Stimulated activated CD4-positive, alpha-beta T cell treated with anti-CD3 and anti-CD28 coated beads, TNF-alpha, amount 100 ng/mL, for 24 hours (primary cell): Measurements from ENCODE around the gene FBXL20.
"Not testable (repeated sequence)": the region's sequence is repeated elsewhere in the genome, so short reads cannot be mapped to it uniquely, and the experiment has no call there.

Experiments used
- DNase-seq, 3 experiments: peaks; one replicate each; pipeline ENCODE4 v3.0.0-alpha.2; 2020; ENCODE audit warnings: low read depth in 3 of 3

FBXL20 gene

DNA sequence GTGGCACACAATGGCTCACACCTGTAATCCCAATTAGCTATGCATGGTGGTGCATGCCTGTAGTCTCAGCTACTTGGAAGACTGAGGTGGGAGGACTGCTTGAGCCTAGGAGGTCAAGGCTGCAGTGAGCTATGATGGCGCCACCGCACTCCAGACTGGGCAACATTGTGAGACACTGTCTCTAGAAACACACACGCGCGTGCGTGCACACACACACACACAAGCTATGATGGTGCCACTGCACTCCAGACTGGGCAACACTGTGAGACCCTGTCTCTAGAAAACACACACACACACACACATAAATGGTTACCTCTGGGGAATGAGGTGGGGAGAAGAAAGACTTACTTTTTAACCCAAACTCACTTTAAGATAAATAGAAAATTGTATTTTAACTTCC, 16.4 kb downstream of the FBXL20 start:
- no peak for DNase-seq

DNA sequence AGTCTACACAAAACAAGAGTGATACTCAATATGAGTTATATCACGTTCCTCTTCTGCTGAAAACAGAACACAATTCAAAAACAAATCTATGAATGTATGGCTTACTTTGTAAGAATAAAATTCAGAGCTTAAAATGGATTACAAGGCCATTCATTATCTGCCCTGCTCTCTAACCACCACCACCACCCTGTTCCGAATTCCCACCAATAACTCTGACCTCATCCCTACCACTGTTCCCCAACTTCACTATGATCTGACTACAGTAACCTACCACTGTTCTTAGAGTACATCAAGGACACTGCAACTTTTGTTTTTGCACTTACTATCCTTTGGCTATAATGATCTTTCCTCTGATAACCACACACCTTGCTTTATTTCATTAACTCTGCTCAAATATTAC, 21.3 kb downstream of the FBXL20 start:
- DNase-seq, result no peak

DNA sequence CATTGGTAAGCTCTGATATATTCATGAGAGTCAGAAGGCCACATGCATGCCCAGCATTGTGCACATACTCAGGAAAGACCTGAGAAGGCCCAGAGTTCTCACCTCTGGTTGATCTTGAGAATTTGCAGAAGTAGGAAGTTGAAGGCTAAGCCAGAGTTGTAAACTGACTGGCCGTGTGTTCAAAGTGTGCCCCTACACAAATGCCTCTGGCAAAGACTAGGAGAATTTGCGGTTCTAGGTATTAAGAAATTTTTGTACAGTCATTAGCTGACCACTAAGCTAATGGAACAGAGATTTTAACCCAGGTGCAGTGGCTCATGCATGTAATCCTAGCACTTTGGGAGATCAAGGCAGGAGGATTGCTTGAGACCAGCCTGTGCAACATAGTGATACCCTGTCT, 25.0 kb downstream of the FBXL20 start:
- DNase-seq, result no peak

DNA sequence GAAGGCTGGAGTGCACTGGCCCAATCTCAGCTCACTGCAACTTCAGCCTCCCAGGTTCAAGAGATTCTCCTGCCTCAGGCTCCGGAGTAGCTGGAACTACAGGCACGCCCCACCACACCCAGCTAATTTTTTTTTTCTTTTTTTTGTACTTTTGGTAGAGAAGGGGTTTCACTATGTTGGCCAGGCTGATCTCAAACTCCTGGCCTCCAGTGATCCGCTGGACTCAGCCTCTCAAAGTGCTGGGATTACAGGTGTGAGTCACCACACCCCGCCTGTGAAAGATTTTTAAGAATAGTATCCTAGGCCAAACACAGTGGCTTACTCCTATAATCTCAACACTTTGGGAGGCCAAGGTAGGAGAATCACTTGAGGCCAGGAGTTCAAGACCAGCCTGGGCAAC, 33.6 kb downstream of the FBXL20 start:
- not testable (repeated sequence) for DNase-seq

DNA sequence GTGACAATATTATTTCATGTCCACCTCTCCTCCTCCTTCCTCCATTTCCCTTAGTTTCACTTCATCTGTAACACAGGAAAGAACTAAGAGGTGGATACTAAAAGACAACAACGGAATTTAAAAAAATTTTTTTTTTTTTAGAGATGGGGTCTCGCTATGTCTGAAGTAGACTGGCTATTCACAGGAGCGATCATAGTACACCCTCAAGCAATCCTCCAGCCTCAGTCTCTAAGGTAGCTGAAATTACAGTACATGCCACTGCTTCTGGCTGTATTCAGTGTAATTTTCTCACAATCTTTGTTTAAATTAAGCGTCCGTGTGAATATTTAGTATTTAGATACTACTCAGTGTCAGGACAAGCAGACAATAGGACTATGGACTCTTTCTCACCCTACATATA, 35.6 kb downstream of the FBXL20 start:
- DNase-seq, result no peak

DNA sequence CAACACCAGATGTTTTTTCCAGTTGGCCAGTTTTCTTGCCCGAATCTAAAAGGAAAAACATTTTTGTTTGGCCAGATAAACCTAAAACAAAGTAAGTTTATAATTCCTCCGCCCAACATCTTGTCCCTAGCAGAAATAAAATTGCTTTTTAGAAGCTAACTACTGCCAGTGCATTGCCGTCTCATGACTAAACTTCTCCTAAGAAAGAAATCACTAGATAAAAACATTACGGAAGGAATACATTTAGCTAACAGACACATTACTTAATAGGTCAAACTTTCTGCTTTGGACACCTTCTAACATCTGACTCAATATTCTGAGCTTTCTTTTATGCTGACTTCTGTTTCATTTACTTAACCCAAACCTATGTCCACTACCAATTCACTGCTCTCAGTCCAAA, 36.2 kb downstream of the FBXL20 start:
- DNase-seq, result no peak

DNA sequence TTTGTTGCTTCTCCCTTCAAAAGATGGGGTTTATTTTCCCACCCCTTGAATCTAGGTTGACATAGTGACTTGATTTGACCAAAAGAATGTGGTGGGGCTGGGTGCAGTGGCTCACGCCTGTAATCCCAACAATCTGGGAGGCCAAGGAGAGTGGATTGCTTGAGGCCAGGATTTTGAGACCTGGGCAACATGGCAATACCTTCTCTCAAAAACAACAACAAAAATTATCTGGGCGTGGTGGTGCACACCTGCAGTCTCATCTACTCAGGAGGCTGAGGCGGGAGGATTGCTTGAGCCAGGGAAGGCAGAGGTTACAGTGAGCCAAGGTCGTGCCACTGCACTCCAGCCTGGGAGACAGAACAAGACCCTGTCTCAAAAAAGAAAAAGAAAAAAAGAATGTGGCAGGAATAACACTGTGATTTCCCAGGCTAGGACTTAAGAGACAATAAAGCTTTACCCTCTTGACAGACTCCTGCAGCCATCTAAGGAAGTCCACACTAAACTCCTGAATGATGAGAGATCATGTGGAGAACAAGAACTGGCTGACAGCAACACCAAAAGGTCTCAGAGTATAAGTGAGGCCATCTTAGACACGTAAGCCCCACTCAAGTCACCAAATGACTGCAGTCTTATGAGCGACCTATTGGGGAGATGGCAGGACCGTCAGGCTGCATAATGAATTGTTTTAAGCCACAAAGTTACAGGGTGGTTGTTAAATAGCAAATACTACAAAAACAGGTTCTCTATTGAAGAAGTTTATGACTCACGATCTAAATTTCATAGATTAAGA, 37.0 kb downstream of the FBXL20 start:
- no peak for DNase-seq

DNA sequence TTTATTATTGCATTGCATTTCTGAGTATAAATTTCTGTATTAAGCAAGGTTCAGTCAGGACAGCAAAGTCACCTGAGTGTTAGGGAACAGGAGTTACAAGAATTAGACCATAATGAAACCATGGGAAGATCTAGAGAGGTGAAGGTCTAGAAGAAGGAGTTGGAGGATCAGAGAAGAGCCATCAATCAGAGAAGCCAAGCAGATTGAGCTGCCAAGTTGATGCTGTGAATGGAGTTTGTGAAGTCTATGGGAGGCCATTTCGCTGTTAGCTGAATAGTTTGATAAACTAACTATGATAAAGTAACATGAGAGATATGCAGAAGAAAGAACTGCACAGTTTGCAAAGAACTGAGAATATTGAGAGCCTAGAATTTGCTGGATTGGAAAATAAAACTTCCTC, 40.4 kb downstream of the FBXL20 start:
- DNase-seq, result no peak

DNA sequence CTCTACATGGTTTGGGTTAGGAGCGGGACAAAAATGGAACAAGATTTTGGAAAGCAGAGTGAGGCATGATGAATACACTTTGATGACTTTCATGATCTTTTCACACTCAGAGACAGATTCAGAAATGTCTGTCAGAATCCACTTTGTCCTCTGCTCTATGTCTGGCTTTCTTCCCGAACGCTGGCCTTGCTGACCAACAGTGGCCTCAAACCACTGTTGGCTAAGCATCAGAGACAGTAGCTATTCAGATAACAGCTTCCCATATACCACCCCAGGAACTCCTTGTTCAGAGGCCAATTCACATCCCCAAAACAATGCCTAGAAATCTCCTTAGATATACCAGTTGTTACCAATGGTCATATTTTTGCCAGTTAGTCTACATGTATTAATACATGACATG, 40.9 kb downstream of the FBXL20 start:
- no peak for DNase-seq

DNA sequence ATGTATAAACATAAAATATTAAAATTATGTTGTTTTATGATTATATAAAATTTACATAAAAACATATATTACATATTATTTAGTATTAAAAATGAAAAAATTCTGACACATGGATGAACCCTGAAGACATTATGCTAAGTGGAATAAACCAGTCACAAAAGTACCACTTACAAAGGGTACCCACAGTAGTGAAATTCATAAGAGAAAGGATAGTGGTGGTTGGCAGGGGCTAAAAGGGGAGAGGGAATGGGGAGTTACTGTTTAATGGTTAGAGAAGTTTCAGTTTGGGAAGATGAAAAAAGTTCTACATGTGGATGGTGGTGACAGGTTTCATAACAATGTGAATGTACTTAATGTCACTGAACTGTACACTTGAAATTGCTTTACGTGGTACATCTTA, 41.4 kb downstream of the FBXL20 start:
- no peak for DNase-seq

DNA sequence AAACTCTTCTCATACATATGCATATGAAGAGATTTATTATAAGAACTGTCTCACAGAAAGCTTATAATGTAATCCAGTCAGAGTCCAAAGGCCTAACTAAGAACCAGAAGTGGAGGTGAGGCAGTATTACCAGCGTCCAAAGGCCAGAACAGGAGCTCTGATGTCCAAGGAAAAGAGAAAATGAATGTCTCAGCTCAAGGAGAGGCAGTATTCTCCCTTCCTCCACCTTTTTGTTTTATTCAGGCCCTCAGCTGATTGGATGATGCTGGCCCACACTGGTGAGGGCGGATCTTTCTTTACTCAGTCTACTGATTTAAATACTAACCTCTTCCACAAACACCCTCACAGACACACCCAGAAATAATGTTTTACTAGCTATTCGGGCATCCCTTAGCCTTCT, 43.4 kb downstream of the FBXL20 start:
- no peak for DNase-seq

DNA sequence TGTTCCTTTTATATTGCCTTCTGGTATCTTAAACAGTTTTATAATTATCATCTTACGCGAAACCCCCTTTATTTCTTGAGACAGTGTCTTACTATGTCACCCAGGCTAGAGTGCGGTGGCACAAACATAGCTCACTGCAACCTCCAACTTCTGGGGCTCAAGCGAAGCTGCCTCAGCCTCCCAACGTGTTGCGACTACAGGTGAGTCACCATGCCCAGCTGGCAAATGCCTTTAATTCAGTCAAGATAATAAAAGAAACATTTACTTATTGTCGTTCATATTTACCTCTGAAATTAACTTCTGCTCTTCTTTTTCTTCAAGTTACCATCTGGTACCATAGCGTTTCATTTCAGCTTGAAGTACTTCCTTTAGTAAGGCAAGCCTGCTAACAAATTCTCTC, 43.9 kb downstream of the FBXL20 start:
- DNase-seq, result no peak

DNA sequence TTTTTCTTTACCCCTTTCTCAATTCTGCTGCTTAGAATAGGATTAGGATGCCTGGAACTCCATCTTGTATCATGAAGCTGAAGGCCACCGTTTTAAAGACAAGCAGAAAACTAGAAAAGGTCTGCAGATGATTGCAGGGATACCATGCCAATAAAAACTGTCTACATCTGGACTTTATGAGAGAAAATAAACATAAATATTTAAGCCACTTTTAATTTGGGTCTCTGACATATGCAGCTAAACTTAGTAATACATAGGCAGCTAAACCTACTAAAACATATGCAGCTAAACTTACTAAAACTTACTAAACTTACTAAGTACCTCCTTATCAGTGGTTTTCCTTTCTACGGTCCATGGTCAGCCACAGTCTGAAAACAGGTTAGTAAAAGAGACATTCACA, 48.4 kb downstream of the FBXL20 start:
- no peak for DNase-seq

DNA sequence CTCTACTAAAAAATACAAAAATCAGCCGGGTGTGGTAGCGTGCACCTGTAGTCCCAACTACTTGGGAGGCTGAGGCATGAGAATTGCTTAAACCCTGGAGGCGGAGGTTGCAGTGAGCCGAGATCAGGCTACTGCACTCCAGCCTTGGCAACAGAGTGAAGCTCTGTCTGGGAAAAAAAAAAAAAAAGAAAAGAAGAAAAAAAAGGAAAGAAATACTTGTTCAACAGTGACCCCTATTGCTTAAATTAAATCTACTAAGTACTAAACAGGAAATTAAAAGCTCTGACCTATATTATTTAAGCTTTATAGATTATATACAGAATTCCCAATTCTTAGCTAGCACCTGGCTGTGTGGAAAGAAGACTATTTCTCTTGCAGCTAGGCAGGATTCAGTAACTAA, 48.9 kb downstream of the FBXL20 start:
- DNase-seq, result no peak

DNA sequence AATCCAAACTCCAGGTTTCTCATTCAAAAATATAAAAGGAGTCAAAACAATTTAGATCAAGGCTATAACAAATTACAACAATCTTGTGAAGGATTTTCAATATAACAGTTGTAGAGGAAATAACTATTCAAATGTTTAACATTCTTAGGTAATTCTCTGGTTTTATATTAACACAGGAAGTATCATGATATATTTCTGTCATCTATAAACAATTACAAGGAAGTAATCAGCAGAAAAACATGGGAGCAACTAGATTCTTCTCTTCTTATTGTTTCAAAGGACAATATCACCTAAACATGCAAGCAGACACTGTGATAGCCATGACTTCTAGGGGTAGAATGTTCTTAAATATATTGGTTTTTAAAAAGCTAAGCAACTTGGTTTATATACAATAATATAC, 49.9 kb downstream of the FBXL20 start:
- no peak for DNase-seq

DNA sequence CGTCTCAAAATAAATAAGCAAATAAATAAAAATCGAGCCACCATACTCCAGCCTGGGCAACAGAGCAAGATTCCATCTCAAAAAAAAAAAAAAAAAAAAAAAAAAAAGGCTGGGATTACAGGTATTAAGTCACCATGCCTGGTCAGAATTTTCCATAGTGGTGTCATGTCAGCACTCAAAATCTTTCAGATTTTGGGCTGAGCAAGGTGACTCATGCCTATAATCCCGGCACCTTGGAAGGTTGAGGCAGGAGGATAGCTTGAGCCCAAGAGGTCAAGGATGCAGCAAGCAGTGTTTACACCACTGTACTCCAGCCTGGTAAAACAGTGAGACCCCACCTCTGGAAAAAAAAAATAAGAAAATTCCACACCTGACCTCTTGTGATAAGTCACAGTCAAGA, 52.2 kb downstream of the FBXL20 start:
- DNase-seq, result no peak

DNA sequence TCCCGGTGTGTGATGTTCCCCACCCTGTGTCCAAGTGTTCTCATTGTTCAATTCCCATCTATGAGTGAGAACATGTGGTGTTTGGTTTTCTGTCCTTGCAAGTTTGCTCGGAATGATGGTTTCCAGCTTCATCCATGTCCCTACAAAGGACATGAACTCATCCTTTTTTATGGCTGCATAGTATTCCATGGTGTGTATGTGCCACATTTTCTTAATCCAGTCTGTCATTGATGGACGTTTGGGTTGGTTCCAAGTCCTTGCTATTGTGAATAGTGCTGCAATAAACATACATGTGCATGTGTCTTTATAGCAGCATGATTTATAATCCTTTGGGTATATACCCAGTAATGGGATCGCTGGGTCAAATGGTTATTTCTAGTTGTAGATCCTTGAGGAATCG, 54.6 kb downstream of the FBXL20 start:
- not testable (repeated sequence) for DNase-seq

DNA sequence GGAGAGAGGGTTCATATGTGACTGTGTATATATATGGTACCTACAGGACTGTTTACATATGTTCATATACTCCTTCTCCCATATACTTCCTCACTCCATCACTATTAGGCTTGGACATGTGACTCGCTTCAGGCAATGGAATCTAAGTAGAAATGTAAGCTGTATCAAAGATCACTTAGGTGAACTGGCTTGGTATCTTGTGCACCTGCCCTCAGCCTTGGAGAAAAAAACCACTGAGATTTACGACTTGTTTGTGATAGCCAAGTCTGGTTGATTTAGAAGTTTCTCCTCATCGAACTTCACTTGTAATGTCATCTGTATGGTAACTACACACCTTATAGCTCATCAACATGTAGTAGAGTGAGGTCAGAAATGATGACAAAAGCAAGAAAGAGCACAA, 59.9 kb downstream of the FBXL20 start:
- DNase-seq, result no peak

DNA sequence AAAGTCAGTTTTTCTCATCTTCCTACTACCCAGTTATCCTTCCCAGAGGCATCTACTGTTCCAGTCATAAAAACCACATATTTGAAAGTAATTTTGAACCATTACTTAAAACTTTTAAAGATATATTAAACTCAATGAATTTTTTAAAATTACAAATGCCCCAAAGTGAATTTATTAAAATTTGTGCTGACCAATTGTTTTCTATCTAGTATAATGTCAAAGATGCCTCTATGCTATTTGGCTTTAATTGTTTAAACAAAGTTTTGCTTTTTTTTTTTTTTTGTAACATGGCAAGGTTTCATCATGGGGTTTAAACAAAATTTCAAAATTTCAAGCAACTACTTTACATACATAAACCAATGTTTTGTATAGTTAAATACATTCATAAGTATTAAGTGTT, 60.7 kb downstream of the FBXL20 start:
- no peak for DNase-seq

DNA sequence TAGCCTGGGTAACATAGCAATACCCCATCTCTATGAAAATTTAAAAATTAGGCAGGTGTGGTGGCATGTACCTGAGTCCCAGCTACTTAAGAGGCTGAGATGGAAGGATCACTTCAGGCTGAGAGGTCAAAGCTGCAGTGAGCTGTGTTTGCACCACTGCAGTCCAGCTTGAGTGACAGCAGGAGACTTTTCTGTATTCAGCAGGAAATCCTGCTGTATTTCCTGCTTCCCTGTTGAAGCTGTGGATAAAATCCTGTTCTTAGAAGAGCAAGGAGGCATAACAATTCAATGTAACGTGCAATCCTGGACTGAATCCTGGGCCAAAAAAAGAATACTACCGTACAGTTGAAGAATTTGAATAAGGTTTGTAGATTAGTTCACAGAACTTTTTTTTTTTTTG, 62.2 kb downstream of the FBXL20 start:
- DNase-seq, result no peak

DNA sequence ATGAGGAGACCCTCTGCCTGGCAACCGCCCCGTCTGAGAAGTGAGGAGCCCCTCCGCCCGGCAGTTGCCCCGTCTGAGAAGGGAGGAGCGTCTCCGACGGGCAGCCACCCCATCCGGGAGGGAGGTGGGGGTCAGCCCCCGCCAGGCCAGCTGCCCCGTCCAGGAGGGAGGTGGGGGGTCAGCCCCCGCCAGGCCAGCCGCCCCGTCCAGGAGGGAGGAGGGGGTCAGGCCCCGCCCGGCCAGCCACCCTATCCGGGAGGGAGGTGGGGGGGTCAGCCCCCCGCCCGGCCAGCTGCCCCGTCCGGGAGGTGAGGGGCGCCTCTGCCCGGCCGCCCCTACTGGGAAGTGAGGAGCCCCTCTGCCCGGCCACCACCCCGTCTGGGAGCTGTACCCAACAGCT, 63.8 kb downstream of the FBXL20 start:
- not testable (repeated sequence) for DNase-seq

DNA sequence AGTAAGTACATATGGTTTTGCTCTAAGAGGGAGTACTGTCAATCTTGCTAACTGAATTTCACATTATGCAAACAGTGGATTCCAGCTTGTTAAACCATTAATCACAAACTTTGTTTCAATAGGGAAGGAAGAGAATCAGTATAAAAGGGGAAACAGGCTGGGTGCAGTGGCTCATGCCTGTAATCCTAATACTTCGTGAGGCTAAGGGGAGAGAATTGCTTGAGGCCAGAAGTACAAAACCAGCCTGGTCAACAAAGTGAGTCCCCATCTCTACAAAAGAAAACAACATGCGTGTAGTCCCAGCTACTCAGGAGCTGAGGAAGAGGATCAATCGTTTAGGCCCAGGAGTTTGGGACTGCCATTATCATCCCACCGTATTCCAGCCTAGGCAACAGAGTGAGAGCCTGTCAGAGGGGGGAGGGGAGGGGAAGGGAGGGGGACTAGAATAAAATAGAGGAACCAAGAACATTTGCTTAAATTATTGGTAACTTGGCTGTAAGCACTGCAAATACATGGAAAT, 65.7 kb downstream of the FBXL20 start:
- no peak for DNase-seq

DNA sequence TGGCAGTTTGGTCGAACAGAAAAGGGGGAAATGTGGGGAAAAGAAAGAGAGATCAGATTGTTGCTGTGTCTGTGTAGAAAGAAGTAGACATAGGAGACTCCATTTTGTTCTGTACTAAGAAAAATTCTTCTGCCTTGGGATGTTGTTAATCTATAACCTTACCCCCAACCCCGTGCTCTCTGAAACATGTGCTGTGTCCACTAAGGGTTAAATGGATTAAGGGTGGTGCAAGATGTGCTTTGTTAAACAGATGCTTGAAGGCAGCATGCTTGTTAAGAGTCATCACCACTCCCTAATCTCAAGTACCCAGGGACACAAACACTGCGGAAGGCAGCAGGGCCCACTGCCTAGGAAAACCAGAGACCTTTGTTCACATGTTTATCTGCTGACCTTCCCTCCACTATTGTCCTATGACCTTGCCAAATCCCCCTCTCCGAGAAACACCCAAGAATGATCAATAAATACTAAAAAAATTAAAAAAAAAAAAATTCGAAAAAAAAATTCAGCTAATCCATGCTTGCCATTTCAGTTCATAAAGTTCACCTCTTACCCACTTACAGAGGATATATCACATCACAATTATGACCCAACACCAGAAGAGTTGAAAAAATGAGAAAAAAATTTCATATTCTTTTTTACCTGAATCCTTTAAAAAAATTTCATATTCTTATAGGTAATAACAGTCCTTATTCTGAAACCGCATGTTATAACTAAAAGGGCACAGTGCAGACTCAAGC, 67.2 kb downstream of the FBXL20 start:
- DNase-seq, result not testable (repeated sequence)
